NCI-H2227 (cell line): Measurements from ENCODE around the gene COQ9.
A peak's percentile ranks its signal among the peaks of the same experiment; 100 is the strongest.
"Not testable (repeated sequence)": the region's sequence is repeated elsewhere in the genome, so short reads cannot be mapped to it uniquely, and the experiment has no call there.

ENCODE experiments used
- DNase-seq: peaks from one replicate; lab custom pipeline; 2025; ENCODE audit not compliant: unreplicated experiment; lab: John Stamatoyannopoulos, UW

Gene COQ9

GRCh38 chr16:57484515-57485005 lies 37.3 kb downstream of the COQ9 start:
- DNase-seq = no peak

DNA sequence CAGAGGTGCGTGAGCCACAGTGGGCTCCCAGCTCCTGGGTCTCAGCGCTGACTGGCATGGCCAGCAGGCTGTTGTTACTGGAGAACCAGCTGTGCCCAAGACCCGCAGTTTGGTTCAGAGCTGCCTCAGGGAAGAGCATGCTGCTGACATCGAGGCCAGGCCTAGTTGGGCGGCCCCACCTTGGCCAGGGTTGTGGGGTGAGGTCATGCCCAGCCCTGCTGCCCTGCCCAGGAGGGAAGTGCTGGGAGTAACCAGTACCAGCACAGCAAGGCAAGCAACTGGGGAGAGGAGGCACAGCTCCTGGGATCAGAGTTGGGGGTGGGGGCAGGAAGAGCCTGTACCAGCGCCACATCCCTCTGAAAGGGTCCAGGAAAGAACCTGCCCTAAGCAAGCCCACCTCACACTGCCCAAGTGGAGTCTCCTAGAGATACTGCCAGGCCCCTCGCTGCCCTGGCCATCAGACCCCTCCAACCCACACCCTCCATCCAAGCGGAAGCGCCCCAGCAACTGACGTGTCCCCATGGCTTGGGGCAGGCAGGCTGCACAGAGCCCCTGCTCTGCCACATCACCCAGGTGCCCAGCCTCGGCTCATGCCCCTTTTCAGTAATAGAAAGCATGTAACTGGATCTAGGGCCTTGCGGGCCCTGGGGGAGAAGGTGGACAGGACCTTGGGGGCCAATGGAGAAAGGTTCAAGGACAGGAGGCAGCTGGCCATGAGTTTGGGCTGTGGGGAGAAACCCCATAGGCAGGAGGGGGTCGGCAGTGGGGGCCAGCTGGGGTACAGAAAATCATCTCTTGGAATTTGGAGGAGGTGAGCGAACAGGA lies 38.0 kb downstream of the COQ9 start:
- DNase-seq = no peak

GRCh38 chr16:57485916-57486857 lies 38.9 kb downstream of the COQ9 start, which contains the start of gene DOK4:
Gene DOK4, minus strand, starts transcription at chr16:57486493. Its CDS starts 6,986 bp downstream, at chr16:57479507.
- peak; percentile 80 for DNase-seq

DNA sequence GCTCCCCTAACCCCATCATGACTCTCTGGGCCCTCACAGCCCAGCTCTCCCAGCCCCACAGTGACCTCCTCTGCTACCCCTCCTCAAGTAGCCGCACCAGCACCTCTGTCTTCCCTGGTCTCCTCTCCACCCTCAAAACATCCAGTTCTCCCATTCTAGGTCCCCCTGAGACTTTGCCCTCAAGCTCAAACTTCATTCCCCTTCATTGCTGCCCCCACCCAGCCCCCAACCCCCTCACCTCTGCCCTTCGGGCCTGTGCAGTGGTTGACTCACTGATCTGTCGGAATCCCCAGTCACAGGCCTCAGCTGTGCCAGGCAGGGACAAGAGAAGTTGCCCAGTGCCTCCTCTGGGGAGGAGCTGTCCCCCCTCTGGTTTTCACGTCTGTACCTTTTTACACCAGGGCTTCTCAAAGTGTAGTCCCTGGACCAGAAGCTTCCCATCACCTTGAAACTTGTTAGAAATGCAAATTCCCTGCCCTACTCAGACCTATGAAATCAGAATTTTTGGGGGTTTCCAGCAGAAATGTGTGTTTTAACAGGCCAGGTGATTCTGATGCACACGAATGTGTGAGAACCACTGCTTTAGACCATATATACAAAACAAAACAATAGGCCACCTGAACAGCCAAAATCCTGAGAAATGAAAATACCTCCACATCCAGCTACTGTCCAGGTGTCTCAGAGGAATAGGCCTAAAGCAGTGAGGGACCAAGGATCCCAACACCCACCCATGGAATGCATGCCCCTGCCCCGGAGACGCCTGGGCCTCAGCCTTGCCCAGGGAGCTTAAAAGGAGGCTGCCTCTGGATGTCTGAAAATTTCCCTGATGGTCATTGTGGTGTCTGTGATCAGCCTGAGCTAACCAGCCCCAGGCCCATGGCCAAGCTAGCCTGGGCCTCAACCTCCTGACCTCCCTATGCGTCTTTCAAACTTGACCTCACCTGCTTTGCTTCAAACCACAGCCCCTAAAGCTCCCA lies 39.9 kb downstream of the COQ9 start:
- no peak for DNase-seq

- DNase-seq = no peak
These were observed 42.0 kb downstream of the COQ9 start for GRCh38 chr16:57489229-57489628.

DNA sequence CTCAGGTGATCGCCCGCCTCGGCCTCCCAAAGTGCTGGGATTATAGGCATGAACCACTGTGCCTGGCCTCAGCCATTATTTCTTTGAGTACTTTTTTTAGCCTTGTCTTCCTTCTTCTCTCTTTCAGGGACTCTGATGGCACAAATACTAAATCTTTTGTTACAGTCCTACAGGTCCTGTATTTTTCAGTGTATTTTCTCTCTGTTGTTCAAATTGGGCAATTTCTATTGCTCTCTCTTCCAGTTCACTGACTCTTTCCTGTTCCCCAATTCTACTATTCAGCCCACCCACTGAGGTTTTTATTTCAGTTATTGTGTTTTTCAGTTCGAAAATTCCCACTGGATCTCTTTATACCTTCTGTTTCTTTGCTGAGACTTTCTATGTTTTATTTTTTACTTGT lies 46.5 kb downstream of the COQ9 start:
- no peak for DNase-seq

DNA sequence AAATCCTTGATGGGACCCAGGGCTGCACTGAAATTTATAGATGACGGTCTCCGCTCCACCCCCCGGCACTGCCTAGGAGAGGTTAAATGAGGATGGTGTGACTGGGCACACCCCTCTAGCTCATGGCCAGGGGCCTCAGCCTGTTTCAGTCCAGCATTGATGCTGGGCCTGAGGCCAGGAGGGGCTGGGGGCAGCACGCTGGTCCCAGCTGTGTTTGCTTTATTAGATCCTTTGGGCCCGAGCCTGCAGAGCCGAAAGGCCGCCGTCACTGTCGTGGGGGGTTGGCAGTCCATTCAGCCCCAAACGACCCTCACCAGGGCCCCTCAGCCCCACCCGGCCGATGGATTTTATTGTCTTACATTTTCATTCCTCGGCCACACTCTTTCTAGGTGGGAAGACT lies 49.8 kb downstream of the COQ9 start:
- DNase-seq = no peak

GRCh38 chr16:57498031-57498430 lies 50.8 kb downstream of the COQ9 start:
- DNase-seq = no peak

DNA sequence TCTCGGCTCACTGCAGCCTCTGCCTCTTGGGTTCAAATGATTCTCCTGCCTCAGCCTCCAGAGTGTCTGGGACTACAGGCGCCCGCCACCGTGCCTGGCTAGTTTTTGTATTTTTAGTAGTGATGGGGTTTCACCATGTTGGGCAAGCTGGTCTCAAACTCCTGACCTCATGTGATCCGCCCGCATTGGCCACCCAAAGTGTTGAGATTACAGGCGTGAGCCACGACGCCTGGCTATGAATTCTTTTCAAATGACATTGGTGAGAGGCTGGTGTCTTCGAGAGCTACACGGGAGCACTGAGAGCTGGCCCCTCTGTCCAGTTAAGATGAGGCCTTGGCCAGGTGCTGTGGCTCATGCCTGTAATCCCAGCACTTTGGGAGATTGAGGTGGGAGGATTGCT lies 52.7 kb downstream of the COQ9 start:
- not testable (repeated sequence) for DNase-seq

GRCh38 chr16:57500578-57501111 lies 53.4 kb downstream of the COQ9 start:
- peak; percentile 19 for DNase-seq

- DNase-seq = no peak
These were observed 54.2 kb downstream of the COQ9 start for GRCh38 chr16:57501492-57501891.

GRCh38 chr16:57502048-57502775 lies 54.9 kb downstream of the COQ9 start:
- DNase-seq = no peak

GRCh38 chr16:57503366-57503765 lies 56.1 kb downstream of the COQ9 start:
- DNase-seq = no peak

- no peak for DNase-seq
These were observed 56.7 kb downstream of the COQ9 start for GRCh38 chr16:57504001-57504400.

GRCh38 chr16:57504491-57504890 lies 57.2 kb downstream of the COQ9 start:
- DNase-seq = no peak

- no peak for DNase-seq
These were observed 57.9 kb downstream of the COQ9 start for GRCh38 chr16:57505169-57505568.

GRCh38 chr16:57507136-57508034 lies 60.1 kb downstream of the COQ9 start:
- peak; percentile 83 for DNase-seq

GRCh38 chr16:57508035-57508425 lies 60.8 kb downstream of the COQ9 start:
- no peak for DNase-seq
